Measurements from ENCODE around the gene ZNF275. TPM values are rescaled to one million over a fixed set of nuclear protein-coding genes. Genes with fewer than 3 reads are reported as not detected.
A peak's percentile ranks its signal among the peaks of the same experiment; 100 is the strongest.

ZNF275 gene
- total RNA-seq, 1 donor from 2014 or later: 8.5 TPM

DNA sequence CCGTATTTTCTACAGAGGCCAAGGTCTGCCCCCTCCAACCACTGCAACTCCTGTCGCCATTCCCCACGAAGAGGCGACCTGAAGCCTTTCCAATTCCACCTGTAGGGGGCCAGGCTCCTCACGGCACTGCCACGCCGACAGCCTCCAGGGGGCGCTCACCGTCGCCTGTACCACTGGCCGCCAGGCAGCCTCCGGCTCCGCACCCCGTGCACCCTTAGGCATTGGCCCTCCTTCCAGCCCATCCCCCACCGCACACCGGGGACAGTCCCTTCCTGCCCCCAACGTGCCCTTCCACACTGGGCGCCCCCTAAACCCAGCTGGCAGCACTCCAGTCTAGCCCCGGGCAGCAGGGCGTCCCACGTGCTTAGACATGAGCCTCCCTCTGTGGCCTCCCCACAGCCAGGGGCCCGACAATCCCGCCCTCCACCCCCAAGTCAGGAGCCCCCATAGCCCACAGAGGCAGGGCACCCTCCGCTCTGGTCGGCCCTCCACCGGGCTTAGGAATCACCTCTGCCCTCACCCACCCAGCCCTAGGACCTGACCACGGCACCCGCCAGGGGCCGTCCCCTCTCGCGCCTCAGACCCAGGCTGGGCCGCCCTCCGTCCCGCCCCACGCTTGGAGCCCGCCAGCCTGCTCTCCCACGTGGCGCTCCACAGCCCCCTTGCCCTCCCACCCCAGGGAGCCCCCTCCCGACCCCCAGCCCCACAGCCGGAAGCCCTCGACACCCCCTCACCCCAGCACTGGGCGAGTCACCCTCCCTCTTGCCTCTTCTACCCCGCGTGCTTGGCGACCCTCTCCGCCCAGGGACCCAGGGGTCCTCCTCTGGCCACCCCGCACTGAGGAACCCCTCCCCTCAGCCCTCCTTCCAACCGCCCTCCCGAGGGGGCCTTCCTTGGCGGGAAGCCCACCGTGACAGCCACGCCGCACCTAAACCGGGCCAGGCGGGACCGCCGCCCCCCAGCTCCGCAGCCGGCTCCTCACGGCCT lies 66.5 kb downstream of the ZNF275 start:
- H3K4me1 Mint-ChIP-seq (ENCODE audit: low read depth, unreplicated experiment): no peaks in the 10 kb centered on the region
- no peak overlapping the region for H3K4me3 Mint-ChIP-seq (ENCODE audit: unreplicated experiment)
- TF ChIP-seq, protein P1, sequence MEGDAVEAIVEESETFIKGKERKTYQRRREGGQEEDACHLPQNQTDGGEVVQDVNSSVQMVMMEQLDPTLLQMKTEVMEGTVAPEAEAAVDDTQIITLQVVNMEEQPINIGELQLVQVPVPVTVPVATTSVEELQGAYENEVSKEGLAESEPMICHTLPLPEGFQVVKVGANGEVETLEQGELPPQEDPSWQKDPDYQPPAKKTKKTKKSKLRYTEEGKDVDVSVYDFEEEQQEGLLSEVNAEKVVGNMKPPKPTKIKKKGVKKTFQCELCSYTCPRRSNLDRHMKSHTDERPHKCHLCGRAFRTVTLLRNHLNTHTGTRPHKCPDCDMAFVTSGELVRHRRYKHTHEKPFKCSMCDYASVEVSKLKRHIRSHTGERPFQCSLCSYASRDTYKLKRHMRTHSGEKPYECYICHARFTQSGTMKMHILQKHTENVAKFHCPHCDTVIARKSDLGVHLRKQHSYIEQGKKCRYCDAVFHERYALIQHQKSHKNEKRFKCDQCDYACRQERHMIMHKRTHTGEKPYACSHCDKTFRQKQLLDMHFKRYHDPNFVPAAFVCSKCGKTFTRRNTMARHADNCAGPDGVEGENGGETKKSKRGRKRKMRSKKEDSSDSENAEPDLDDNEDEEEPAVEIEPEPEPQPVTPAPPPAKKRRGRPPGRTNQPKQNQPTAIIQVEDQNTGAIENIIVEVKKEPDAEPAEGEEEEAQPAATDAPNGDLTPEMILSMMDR (IDR thresholded peaks at IDR 0.05; ENCODE audit: partially characterized antibody, unreplicated experiment): peak; percentile 71
- no peaks in the 10 kb centered on the region for H3K36me3 Mint-ChIP-seq (ENCODE audit: unreplicated experiment)
- no peaks in the 10 kb centered on the region for H3K27me3 Mint-ChIP-seq (ENCODE audit: unreplicated experiment)
- DNase-seq: peak; percentile 54
- no peak overlapping the region for H3K27ac Mint-ChIP-seq (ENCODE audit: unreplicated experiment)
- no peaks in the 10 kb centered on the region for H3K9me3 Mint-ChIP-seq (ENCODE audit: unreplicated experiment)

DNA sequence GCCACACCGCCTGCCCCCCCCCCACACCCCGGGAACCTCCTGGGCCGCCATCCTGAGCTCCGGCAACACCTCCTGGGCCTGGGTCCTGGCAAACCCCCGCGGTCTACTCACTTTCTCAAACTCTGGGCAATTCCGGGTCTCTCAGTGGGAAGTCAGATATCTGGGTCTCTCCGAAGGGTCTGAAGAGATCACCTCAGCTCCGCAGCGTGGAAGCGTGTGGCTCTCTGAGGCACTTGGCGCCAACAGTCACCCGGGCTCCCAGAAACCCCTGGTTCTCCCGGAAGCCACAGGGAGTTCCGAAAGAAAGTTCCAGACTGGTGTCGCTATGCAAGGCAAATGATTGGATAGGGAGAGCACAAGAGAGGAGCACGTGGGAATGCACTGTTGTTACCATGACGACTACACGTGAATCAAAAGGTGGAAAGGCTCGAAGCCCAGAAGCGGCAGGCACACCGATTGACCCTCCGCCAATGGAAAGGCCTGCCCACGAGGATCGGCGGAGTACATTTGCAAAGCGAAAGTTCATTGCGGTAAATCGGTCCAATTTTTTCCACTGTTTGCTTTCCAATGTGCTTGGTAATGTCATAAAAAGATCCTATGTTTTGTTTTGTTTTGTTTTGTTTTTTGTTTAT lies 67.3 kb downstream of the ZNF275 start, which contains the start of gene PNMA6E:
TSS of gene PNMA6E (minus strand) at position 218 of the 632 bp plus-strand sequence. CDS start 2,501 bp downstream, outside the sequence.
- no peaks in the 10 kb centered on the region for H3K36me3 Mint-ChIP-seq (ENCODE audit: unreplicated experiment)
- H3K27ac Mint-ChIP-seq (ENCODE audit: unreplicated experiment): no peak within 1 kb of the TSS
- H3K27me3 Mint-ChIP-seq (ENCODE audit: unreplicated experiment): no peaks in the 10 kb centered on the region
- DNase-seq: no peak
- H3K9me3 Mint-ChIP-seq (ENCODE audit: unreplicated experiment): no peaks in the 10 kb centered on the region
- H3K4me3 Mint-ChIP-seq (ENCODE audit: unreplicated experiment): no peak within 1 kb of the TSS
- H3K4me1 Mint-ChIP-seq (ENCODE audit: low read depth, unreplicated experiment): no peaks in the 10 kb centered on the region
- TF ChIP-seq, protein P1 (IDR thresholded peaks at IDR 0.05; ENCODE audit: partially characterized antibody, unreplicated experiment): no peak

Other genes with a start within 250 kb of the ZNF275 start
- gene MAGEA1, start 154.9 kb upstream of the ZNF275 start, total RNA-seq (ENCODE audit: unreplicated experiment): not detected
- not detected for gene PNMA6F, start 12.4 kb upstream of the ZNF275 start, total RNA-seq (ENCODE audit: unreplicated experiment)
- gene PNMA6E, start 67.2 kb downstream of the ZNF275 start, total RNA-seq (ENCODE audit: unreplicated experiment): not detected
- 0.07 TPM for gene ZFP92, start 77.3 kb downstream of the ZNF275 start, total RNA-seq (ENCODE audit: unreplicated experiment)
- gene TREX2, start 111.9 kb downstream of the ZNF275 start, total RNA-seq (ENCODE audit: unreplicated experiment): 0.29 TPM
- gene HAUS7, start 136.4 kb downstream of the ZNF275 start, total RNA-seq (ENCODE audit: unreplicated experiment): 24.6 TPM
- gene BGN, start 160.8 kb downstream of the ZNF275 start, total RNA-seq (ENCODE audit: unreplicated experiment): 0.56 TPM
- 68.0 TPM for gene ATP2B3, start 183.5 kb downstream of the ZNF275 start, total RNA-seq (ENCODE audit: unreplicated experiment)